ENCODE measurements around the gene POC1A.

POC1A gene

DNA sequence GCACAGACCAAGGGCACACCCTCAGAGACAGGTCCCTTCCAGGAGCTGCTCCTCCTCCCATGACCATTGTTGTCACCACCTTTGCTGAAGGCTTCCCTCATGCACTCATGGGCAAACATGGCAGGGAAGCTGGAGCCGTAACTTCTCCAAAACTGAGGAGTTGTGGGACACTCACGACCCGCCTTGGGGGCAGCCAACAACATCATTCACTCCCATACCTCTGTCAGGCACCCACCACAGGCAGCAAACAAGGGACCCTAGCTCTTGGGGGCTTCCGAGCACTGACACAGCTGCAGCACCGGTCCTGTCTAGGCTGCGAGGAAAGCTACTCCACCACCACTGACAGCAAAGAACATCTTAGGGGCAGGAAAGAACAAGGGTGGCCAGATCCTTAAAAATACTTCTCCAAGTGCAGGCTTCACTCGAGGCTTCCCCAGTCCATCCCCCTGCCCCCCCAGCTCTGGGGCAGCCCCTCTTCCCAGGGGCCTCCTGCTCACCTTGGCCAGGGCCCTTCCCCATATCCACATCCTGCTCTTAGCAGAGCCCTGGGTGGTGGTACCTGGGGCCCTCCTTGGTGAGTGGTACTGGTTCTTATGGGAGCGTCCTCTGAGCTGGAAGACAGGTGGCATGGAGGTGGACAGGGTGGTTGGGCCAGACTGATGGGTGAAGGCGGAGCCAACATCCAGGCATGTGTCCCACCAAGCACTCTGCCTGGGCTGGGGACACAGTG is 69.8 kb downstream of the POC1A start:
- H3K36me3 ChIP-seq (ENCODE audit: control insufficient read depth, insufficient read depth, low read length) = peaks cover 5% of the 10 kb centered on the region
- no peaks in the 10 kb centered on the region for H3K9me3 ChIP-seq (ENCODE audit: control insufficient read depth, insufficient read depth, low read length)

DNA sequence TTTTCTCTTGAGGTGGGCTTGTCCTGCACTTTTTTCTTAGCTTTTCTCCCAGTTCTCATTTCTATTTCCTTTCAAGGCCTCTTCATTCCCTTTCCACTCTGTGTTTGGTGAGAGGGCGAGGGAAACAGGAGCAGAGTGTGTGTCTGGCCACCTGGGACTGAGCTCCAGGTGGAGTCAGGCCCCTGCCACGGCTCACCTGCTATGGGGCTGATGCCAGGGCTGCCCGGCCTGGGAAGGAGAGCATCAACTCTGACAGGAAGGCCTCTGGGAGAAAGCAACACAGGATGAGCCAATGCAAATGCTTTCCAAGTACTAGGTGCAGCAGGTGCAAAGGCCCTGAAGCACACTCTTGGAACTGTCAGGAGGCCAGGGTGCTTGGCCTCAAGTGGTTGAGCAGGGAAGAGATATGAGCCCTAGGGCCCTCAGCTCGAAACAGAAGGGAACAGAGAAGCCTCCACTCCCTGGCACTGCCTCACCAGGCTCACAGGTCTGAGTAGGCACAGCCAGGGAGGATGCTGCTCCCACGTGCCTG is 70.6 kb downstream of the POC1A start:
- peaks cover 5% of the 10 kb centered on the region for H3K36me3 ChIP-seq (ENCODE audit: control insufficient read depth, insufficient read depth, low read length)
- H3K9me3 ChIP-seq (ENCODE audit: control insufficient read depth, insufficient read depth, low read length) = no peaks in the 10 kb centered on the region
- no peaks in the 10 kb centered on the region for H3K4me1 ChIP-seq (ENCODE audit: control insufficient read depth, insufficient read depth, low read length)
- H3K27me3 ChIP-seq (ENCODE audit: control insufficient read depth, insufficient read depth, low read length) = no peaks in the 10 kb centered on the region
- no peak overlapping the region for H3K4me3 ChIP-seq (ENCODE audit: low read depth, low read length)
- no peak overlapping the region for H3K9ac ChIP-seq (ENCODE audit: low read depth, low read length)

More for the DNA sequence above, 69.8 kb downstream of the POC1A start:
- H3K27me3 ChIP-seq (ENCODE audit: control insufficient read depth, insufficient read depth, low read length) = no peaks in the 10 kb centered on the region
- no peak overlapping the region for H3K9ac ChIP-seq (ENCODE audit: low read depth, low read length)
- H3K4me1 ChIP-seq (ENCODE audit: control insufficient read depth, insufficient read depth, low read length) = no peaks in the 10 kb centered on the region
- H3K4me3 ChIP-seq (ENCODE audit: low read depth, low read length) = no peak overlapping the region

DNA sequence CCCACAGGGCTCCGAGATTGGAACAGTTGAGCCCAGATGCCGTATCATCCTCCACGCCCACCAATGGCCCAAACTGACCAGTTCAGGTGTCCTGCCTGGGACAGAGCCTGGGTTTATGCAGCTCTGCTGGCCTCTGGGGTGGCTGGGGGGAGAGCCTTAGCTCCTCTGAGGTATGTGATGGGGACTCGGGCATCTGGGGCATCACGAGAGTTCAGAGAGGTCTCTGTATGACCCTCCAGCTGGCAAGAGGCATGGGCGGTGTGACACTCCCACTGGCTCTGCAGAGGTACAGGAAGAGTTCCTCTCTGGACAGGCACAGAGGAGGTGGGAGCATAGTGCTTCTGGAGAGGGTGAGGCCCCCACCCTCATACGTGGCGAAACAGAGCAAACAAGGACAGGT is 71.3 kb downstream of the POC1A start:
- no peak overlapping the region for H3K9ac ChIP-seq (ENCODE audit: low read depth, low read length)
- H3K9me3 ChIP-seq (ENCODE audit: control insufficient read depth, insufficient read depth, low read length) = no peaks in the 10 kb centered on the region
- no peak overlapping the region for H3K4me3 ChIP-seq (ENCODE audit: low read depth, low read length)
- H3K27me3 ChIP-seq (ENCODE audit: control insufficient read depth, insufficient read depth, low read length) = no peaks in the 10 kb centered on the region
- H3K4me1 ChIP-seq (ENCODE audit: control insufficient read depth, insufficient read depth, low read length) = no peaks in the 10 kb centered on the region
- H3K36me3 ChIP-seq (ENCODE audit: control insufficient read depth, insufficient read depth, low read length) = peaks cover 5% of the 10 kb centered on the region

DNA sequence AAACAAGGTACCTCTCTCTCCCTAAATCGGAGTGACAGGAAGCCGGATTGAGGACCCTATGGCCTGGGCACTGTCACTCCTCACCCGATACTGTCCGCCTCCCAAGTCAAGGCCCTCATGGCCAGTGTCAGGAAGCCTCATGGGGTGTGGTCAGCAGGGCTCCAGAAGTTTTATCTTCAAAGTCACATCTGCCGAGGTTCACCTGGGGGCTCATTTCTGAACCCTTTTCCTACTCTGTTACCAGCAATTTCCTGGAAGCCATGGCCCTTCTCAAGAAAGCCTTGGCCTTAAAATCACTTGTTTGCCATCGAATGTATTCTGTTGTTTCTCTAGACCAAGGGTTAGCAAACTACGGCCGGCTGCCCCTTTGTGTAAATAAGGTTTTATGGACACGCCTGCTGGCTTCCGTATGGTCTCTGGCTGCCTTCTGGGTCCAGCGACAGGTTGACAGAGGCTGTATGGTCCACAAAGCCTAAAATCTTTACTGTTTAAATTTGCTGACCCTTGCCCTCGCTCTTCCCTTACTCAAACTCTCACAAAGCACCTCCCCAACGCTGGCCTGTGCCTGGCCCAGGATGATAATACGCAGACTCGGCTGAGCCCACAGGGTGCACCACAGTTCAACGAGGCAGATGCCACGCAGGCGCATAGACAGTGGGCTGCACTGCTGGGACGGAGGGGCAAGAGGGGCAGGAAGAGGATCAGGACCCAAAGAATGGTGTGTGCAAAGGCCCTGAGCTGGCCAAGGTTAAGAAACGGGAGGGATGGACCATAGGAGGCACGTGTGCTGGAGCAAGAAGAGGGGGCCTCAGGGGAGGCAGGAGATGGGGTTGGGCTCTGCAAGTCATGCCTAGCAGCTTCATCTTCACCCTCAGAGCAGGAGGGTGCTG is 73.1 kb downstream of the POC1A start:
- Histone ChIP-seq H3K4me3 (ENCODE audit: low read depth, low read length) (no peak overlapping the region), H3K4me1 (ENCODE audit: control insufficient read depth, insufficient read depth, low read length) (no peaks in the 10 kb centered on the region), H3K9ac (ENCODE audit: low read depth, low read length) (no peak overlapping the region), H3K27me3 (ENCODE audit: control insufficient read depth, insufficient read depth, low read length) (no peaks in the 10 kb centered on the region), H3K36me3 (ENCODE audit: control insufficient read depth, insufficient read depth, low read length) (peaks cover 5% of the 10 kb centered on the region), H3K9me3 (ENCODE audit: control insufficient read depth, insufficient read depth, low read length) (no peaks in the 10 kb centered on the region)

DNA sequence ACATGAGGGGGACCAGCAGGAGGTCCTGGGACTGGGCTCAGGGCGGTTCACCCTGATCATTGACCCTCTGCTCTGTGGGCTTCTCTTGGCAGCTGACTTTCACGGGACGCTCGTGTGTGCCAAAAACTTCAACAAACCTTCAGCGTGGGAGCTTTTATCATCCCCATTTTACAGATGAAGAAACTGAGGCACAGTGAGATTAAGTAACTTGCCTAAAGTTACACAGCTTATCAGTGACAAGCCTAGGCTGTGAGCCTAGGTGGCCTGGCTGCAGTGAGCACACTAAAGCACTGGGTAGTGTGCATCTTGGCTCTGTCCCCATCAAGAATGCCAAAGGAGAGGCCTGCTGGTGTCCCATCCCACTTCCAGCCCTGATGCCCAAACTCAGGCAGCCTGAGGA is 74.3 kb downstream of the POC1A start:
- peaks cover 4% of the 10 kb centered on the region for H3K36me3 ChIP-seq (ENCODE audit: control insufficient read depth, insufficient read depth, low read length)
- H3K4me1 ChIP-seq (ENCODE audit: control insufficient read depth, insufficient read depth, low read length) = no peaks in the 10 kb centered on the region
- H3K9ac ChIP-seq (ENCODE audit: low read depth, low read length) = no peak overlapping the region
- no peak overlapping the region for H3K4me3 ChIP-seq (ENCODE audit: low read depth, low read length)
- H3K27me3 ChIP-seq (ENCODE audit: control insufficient read depth, insufficient read depth, low read length) = no peaks in the 10 kb centered on the region
- H3K9me3 ChIP-seq (ENCODE audit: control insufficient read depth, insufficient read depth, low read length) = no peaks in the 10 kb centered on the region

DNA sequence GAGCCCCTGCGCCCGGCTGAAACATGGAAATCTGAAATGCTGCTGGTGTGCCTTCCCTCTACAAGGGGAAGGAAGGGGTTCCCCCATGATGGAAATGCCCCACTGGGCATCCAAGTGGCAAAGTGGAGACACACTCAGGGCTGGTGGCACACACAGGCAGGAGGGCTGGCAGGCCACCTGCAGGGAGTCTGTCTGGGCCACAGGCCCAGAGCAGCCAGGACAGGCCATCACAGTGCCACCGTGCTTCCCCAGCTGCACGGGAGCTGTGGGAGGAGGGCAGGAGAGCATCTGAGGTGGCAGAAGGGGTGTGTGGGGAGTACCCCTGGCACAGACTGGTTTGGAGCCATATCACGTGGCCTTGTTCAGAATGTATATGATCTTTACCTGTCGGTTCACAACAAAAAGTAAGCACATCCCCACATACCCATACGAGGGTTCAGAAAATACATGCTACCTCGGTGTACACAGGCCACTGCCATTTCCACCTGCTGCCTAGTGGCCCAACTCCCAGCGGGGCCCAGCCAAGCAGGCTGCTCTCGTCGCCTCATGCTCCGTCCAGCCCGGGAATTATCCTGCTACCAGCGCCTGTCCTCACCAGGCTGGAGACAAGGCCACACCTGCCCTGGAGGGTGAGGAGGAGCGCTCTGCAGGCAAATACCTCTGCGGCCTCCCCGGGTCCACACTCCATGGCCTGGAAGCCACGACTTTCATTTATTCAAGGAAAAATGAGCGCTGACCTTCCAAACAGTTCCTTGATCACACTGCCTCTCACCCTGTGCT is 75.3 kb downstream of the POC1A start:
- Histone ChIP-seq H3K4me3 (ENCODE audit: low read depth, low read length) (no peak overlapping the region), H3K27me3 (ENCODE audit: control insufficient read depth, insufficient read depth, low read length) (no peaks in the 10 kb centered on the region), H3K4me1 (ENCODE audit: control insufficient read depth, insufficient read depth, low read length) (no peaks in the 10 kb centered on the region), H3K9ac (ENCODE audit: low read depth, low read length) (no peak overlapping the region), H3K36me3 (ENCODE audit: control insufficient read depth, insufficient read depth, low read length) (peaks cover 12% of the 10 kb centered on the region), H3K9me3 (ENCODE audit: control insufficient read depth, insufficient read depth, low read length) (no peaks in the 10 kb centered on the region)

DNA sequence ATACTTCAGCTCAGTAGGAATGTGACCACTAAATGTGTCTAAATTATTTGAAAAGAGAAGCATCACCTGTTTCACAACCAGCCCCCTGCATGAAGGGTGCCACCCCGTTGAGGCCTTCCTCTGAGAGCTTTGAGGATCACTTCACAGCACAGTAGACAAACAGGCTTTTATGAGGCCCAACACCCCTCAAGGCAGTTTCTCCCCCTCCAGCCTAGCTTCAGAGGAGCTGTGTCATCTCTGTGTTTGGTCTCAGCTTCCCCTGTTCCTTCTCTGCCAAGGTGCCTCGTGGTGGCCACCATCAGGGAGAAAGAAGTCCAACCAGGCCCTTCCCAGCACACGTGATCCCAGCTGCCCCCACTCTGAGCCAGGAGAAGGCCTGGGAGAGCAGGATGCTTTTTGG is 76.3 kb downstream of the POC1A start:
- Histone ChIP-seq H3K4me1 (ENCODE audit: control insufficient read depth, insufficient read depth, low read length) (no peaks in the 10 kb centered on the region), H3K4me3 (ENCODE audit: low read depth, low read length) (no peak overlapping the region), H3K9ac (ENCODE audit: low read depth, low read length) (no peak overlapping the region), H3K36me3 (ENCODE audit: control insufficient read depth, insufficient read depth, low read length) (peaks cover 12% of the 10 kb centered on the region), H3K9me3 (ENCODE audit: control insufficient read depth, insufficient read depth, low read length) (no peaks in the 10 kb centered on the region), H3K27me3 (ENCODE audit: control insufficient read depth, insufficient read depth, low read length) (no peaks in the 10 kb centered on the region)

DNA sequence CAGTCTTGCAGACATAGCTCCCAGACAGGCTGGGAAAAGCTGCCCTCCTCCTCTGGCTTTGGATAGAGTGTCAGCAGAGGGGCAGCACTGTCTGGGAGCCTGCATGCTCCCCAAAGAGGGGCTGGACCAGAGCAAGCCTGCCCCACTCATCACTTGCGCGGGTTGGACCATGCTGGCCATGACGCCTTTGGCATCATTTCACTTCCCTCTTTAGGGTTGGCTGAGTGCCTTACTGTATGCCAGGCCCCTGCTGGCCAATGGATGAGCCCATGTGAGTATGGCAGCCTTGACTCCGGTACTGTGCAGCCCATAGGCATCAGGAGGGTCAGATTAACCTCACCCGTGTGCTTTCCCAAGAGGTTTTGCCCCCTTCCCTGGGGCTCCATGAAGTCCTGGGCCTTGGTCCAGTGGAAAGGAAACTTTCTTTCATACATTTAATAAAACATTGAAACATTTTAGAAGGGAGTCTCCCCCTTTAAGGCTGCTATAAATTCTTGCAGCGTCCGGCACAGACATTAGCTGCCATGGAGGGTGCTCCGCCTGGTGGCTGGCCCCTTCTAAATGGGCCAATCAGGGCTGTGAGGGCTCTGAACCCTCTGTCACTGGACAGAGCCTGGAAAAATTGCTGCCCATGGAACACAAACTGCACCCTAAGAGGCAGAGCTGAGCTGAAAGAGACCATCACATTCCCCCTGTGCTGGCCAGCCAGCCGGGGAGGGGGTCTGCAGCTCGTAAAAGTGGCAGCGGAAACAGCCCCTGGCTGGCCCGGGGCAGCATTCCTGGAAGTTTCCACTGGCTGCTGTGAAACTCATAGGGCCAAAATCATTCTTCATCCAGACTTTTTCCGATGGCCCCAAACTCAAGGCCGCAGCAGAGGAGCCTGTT is 77.1 kb downstream of the POC1A start:
- Histone ChIP-seq H3K9ac (ENCODE audit: low read depth, low read length) (no peak overlapping the region), H3K4me3 (ENCODE audit: low read depth, low read length) (no peak overlapping the region), H3K27me3 (ENCODE audit: control insufficient read depth, insufficient read depth, low read length) (no peaks in the 10 kb centered on the region), H3K36me3 (ENCODE audit: control insufficient read depth, insufficient read depth, low read length) (peaks cover 12% of the 10 kb centered on the region), H3K4me1 (ENCODE audit: control insufficient read depth, insufficient read depth, low read length) (no peaks in the 10 kb centered on the region), H3K9me3 (ENCODE audit: control insufficient read depth, insufficient read depth, low read length) (no peaks in the 10 kb centered on the region)

DNA sequence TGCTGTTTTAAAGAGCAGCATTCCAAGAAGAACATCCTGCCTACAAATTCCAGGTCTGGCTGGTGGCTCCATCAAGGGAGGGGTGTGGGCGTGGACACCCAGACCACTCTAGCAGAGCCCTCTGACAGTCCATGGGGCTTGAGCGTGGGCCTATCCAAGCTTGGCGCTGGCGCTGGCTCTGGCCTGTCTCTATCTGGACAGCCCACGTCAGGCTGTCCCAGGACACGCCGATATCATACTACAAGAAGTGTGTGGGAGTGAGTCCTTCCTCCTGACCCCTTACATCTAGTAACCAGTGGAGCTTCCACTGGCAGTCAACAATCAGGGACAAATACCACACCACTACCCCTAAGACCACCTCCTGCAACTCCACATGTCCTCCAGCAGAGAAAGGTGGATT is 80.7 kb downstream of the POC1A start:
- Histone ChIP-seq H3K4me1 (ENCODE audit: control insufficient read depth, insufficient read depth, low read length) (no peaks in the 10 kb centered on the region), H3K4me3 (ENCODE audit: low read depth, low read length) (no peak overlapping the region), H3K27me3 (ENCODE audit: control insufficient read depth, insufficient read depth, low read length) (no peaks in the 10 kb centered on the region), H3K36me3 (ENCODE audit: control insufficient read depth, insufficient read depth, low read length) (peaks cover 12% of the 10 kb centered on the region), H3K9ac (ENCODE audit: low read depth, low read length) (no peak overlapping the region), H3K9me3 (ENCODE audit: control insufficient read depth, insufficient read depth, low read length) (no peaks in the 10 kb centered on the region)

DNA sequence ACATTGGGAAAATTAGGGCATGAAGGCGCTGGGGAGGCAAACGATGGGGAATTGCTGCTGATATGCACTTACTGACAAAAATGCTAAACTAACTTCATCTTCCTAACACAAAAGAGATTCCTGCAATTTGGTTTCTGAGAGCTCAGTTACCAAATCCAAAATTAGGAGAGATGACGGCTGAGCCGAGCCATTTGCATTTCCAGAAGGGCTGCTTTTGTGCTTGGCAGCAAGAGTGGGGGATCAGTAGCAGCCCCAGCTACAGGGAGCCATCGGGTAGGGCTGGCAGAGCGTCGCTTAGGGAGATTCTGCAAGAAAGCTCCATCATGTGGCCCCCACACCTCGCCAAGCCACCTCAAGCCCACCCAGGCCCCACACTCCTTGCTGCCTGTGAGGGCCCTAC is 81.8 kb downstream of the POC1A start:
- Histone ChIP-seq H3K9ac (ENCODE audit: low read depth, low read length) (no peak overlapping the region), H3K9me3 (ENCODE audit: control insufficient read depth, insufficient read depth, low read length) (no peaks in the 10 kb centered on the region), H3K36me3 (ENCODE audit: control insufficient read depth, insufficient read depth, low read length) (peaks cover 12% of the 10 kb centered on the region), H3K27me3 (ENCODE audit: control insufficient read depth, insufficient read depth, low read length) (no peaks in the 10 kb centered on the region), H3K4me3 (ENCODE audit: low read depth, low read length) (no peak overlapping the region), H3K4me1 (ENCODE audit: control insufficient read depth, insufficient read depth, low read length) (no peaks in the 10 kb centered on the region)

DNA sequence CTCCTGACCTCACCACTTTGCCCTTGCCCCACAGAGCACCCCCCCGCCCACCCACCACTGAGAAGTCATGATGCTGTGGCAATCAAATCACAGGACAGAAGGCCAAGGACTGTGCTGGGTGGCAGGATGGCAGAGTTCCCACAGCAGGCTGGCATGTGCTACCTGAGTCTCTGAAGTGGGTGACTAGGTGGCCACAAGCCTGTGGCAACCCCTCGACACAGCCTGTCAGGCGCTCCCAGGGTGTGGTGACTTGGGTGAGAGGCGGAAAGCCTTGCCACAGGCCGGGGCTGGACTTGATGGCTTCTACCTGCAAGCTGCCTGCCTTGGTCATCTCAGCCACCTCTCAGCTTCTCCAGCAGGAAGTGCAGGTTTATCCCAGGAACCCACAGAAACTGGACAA is 82.2 kb downstream of the POC1A start:
- Histone ChIP-seq H3K27me3 (ENCODE audit: control insufficient read depth, insufficient read depth, low read length) (no peaks in the 10 kb centered on the region), H3K4me3 (ENCODE audit: low read depth, low read length) (no peak overlapping the region), H3K4me1 (ENCODE audit: control insufficient read depth, insufficient read depth, low read length) (no peaks in the 10 kb centered on the region), H3K36me3 (ENCODE audit: control insufficient read depth, insufficient read depth, low read length) (peaks cover 12% of the 10 kb centered on the region), H3K9me3 (ENCODE audit: control insufficient read depth, insufficient read depth, low read length) (no peaks in the 10 kb centered on the region), H3K9ac (ENCODE audit: low read depth, low read length) (no peak overlapping the region)
